Astrocyte (in vitro differentiated cells and primary cell): ENCODE measurements around the gene ZNF23. TPM values are rescaled to one million over a fixed set of nuclear protein-coding genes. Genes with fewer than 3 reads are reported as not detected.

ENCODE experiments used
- DNase-seq: peaks from one replicate; pipeline ENCODE4 v3.0.0-alpha.2; 2010; ENCODE audit warnings: low read depth
- FAIRE-seq: peaks from 2 replicates; lab custom pipeline; 2011; peaks lifted over from hg19 to GRCh38; lab: Jason Lieb, UNC
- H2AFZ ChIP-seq: 2 replicates; pipeline ENCODE4 v1.6.0; 2012; ENCODE audit warnings: low read depth, low read length, inconsistent platforms
- H3K27ac ChIP-seq: 2 replicates; pipeline ENCODE4 v1.5.1; 2011; ENCODE audit warnings: low read depth, low read length, inconsistent platforms
- H3K27me3 ChIP-seq: 2 replicates; pipeline ENCODE4 v1.6.0; 2011; ENCODE audit warnings: low read length, inconsistent platforms; ENCODE audit not compliant: insufficient read depth
- H3K36me3 ChIP-seq: 2 replicates; pipeline ENCODE4 v1.5.1; 2011; ENCODE audit warnings: low read length, inconsistent platforms; ENCODE audit not compliant: insufficient read depth
- H3K4me1 ChIP-seq: 2 replicates; pipeline ENCODE4 v1.5.1; 2011; ENCODE audit warnings: low read length, inconsistent platforms; ENCODE audit not compliant: insufficient read depth
- H3K4me2 ChIP-seq: 2 replicates; pipeline ENCODE4 v1.6.0; 2012; ENCODE audit warnings: low read length, inconsistent platforms
- H3K4me3 ChIP-seq: 2 replicates; pipeline ENCODE4 v1.5.1; 2011; ENCODE audit warnings: low read depth, mild to moderate bottlenecking, low read length, inconsistent platforms; ENCODE audit not compliant: insufficient read depth
- H3K79me2 ChIP-seq: 2 replicates; pipeline ENCODE4 v1.6.0; 2012; ENCODE audit warnings: mild to moderate bottlenecking, low read length, inconsistent platforms; ENCODE audit not compliant: insufficient read depth
- H3K9ac ChIP-seq: 2 replicates; pipeline ENCODE4 v1.6.0; 2012; ENCODE audit warnings: mild to moderate bottlenecking, low read length, inconsistent platforms
- H3K9me3 ChIP-seq: 2 replicates; pipeline ENCODE4 v1.5.1; 2012; ENCODE audit warnings: low read depth, mild to moderate bottlenecking, low read length, inconsistent platforms; ENCODE audit not compliant: insufficient read depth
- H4K20me1 ChIP-seq: 2 replicates; pipeline ENCODE4 v1.6.0; 2012; ENCODE audit warnings: low read length, inconsistent platforms; ENCODE audit not compliant: insufficient read depth
- H3K27ac Mint-ChIP-seq: one replicate; pipeline ENCODE4 v1.8.0; 2021; ENCODE audit warnings: mild to moderate bottlenecking, mixed read lengths; ENCODE audit not compliant: unreplicated experiment
- H3K27me3 Mint-ChIP-seq: one replicate; pipeline ENCODE4 v1.8.0; 2021; ENCODE audit warnings: low read depth, mixed read lengths; ENCODE audit not compliant: unreplicated experiment
- H3K36me3 Mint-ChIP-seq: one replicate; pipeline ENCODE4 v1.8.0; 2021; ENCODE audit warnings: low read depth, mixed read lengths; ENCODE audit not compliant: unreplicated experiment
- H3K4me1 Mint-ChIP-seq: one replicate; pipeline ENCODE4 v1.8.0; 2021; ENCODE audit warnings: low read depth, mixed read lengths; ENCODE audit not compliant: unreplicated experiment
- H3K4me3 Mint-ChIP-seq: one replicate; pipeline ENCODE4 v1.8.0; 2021; ENCODE audit warnings: mild to moderate bottlenecking, moderate library complexity, mixed read lengths; ENCODE audit not compliant: unreplicated experiment
- H3K9me3 Mint-ChIP-seq: one replicate; pipeline ENCODE4 v1.8.0; 2021; ENCODE audit warnings: mild to moderate bottlenecking, mixed read lengths; ENCODE audit not compliant: unreplicated experiment
- CTCF ChIP-seq: IDR thresholded peaks from 2 replicates; pipeline ENCODE4 v1.5.1; 2011; ENCODE audit warnings: low read depth, mild to moderate bottlenecking, inconsistent platforms, low read length, moderate library complexity; ENCODE audit not compliant: insufficient read depth
- EZH2 ChIP-seq: IDR thresholded peaks from 2 replicates; pipeline ENCODE4 v1.6.1; 2012; ENCODE audit warnings: mild to moderate bottlenecking, low read length, inconsistent platforms; ENCODE audit not compliant: insufficient read depth
- total RNA-seq: library from RNA; stranded (reverse); gene quantifications from 2 replicates; pipeline ENCODE4 v1.2.1, GENCODE V29; 2021

Gene ZNF23
- total RNA-seq, 1 donor from 2014 or later = 12.4 TPM

GRCh38 chr16:71406316-71406715 lies 55.7 kb downstream of the ZNF23 start:
- H3K4me1 Mint-ChIP-seq = no peaks in the 10 kb centered on the region
- H3K27ac Mint-ChIP-seq = no peak overlapping the region
- H3K36me3 Mint-ChIP-seq = peaks cover 3% of the 10 kb centered on the region
- H3K4me3 Mint-ChIP-seq = no peak overlapping the region
- H3K9me3 ChIP-seq = peaks cover 3% of the 10 kb centered on the region
- no peak for FAIRE-seq
- H3K27me3 Mint-ChIP-seq = peaks cover 42% of the 10 kb centered on the region
- no peak overlapping the region for H3K9ac ChIP-seq
- no peak for DNase-seq
- H3K4me3 ChIP-seq = no peak overlapping the region
- H3K27me3 ChIP-seq = peaks cover 4% of the 10 kb centered on the region
- TF ChIP-seq CTCF (no peak), EZH2 (no peak)
- peaks cover 12% of the 10 kb centered on the region for H3K9me3 Mint-ChIP-seq
- H2AFZ ChIP-seq = no peak overlapping the region
- no peak overlapping the region for H3K4me2 ChIP-seq
- no peak overlapping the region for H3K27ac ChIP-seq
- no peaks in the 10 kb centered on the region for H3K36me3 ChIP-seq
- no peaks in the 10 kb centered on the region for H3K79me2 ChIP-seq
- no peaks in the 10 kb centered on the region for H3K4me1 ChIP-seq
- no peaks in the 10 kb centered on the region for H4K20me1 ChIP-seq

DNA sequence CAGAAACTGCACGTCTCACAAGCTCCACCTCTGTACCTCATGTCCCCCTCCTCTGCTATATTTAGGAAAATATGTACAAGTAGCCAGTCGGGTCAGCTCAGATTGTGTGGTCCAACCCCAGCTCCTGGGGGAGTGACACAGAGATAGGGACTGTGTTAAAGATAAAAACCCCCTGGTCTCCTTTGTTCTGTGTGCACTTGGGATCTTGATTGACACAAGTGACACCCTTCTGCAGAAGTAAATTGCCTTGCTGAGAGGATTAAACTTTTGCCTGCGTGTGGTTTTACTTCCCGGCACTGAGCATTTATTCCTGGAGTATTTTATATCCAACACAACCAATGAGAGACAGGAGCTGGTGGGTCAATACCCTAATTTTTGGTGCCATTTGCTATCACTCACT lies 57.7 kb downstream of the ZNF23 start:
- no peaks in the 10 kb centered on the region for H3K79me2 ChIP-seq
- H4K20me1 ChIP-seq = no peaks in the 10 kb centered on the region
- H2AFZ ChIP-seq = no peak overlapping the region
- no peak for DNase-seq
- H3K27ac Mint-ChIP-seq = no peak overlapping the region
- no peaks in the 10 kb centered on the region for H3K27me3 ChIP-seq
- no peak overlapping the region for H3K4me3 ChIP-seq
- TF ChIP-seq EZH2 (no peak), CTCF (no peak)
- H3K9ac ChIP-seq = no peak overlapping the region
- no peak overlapping the region for H3K27ac ChIP-seq
- no peaks in the 10 kb centered on the region for H3K4me1 Mint-ChIP-seq
- peaks cover 12% of the 10 kb centered on the region for H3K9me3 Mint-ChIP-seq
- no peaks in the 10 kb centered on the region for H3K4me1 ChIP-seq
- H3K9me3 ChIP-seq = peaks cover 3% of the 10 kb centered on the region
- no peak overlapping the region for H3K4me2 ChIP-seq
- peaks cover 3% of the 10 kb centered on the region for H3K36me3 Mint-ChIP-seq
- H3K4me3 Mint-ChIP-seq = no peak overlapping the region
- FAIRE-seq = no peak
- H3K36me3 ChIP-seq = no peaks in the 10 kb centered on the region
- H3K27me3 Mint-ChIP-seq = peaks cover 32% of the 10 kb centered on the region

- H3K27me3 ChIP-seq = no peaks in the 10 kb centered on the region
Observed at GRCh38 chr16:71402674-71403073, 59.4 kb downstream of the ZNF23 start.

More at GRCh38 chr16:71402674-71403073, 59.4 kb downstream of the ZNF23 start:
- DNase-seq = no peak
- H3K36me3 ChIP-seq = no peaks in the 10 kb centered on the region
- Mint-ChIP-seq H3K4me3 (no peak overlapping the region), H3K36me3 (peaks cover 3% of the 10 kb centered on the region), H3K27ac (no peak overlapping the region), H3K27me3 (peaks cover 25% of the 10 kb centered on the region), H3K4me1 (no peaks in the 10 kb centered on the region), H3K9me3 (peaks cover 12% of the 10 kb centered on the region)
- TF ChIP-seq EZH2 (no peak), CTCF (no peak)
- no peaks in the 10 kb centered on the region for H3K79me2 ChIP-seq
- H4K20me1 ChIP-seq = no peaks in the 10 kb centered on the region
- no peak overlapping the region for H3K4me3 ChIP-seq
- H2AFZ ChIP-seq = no peak overlapping the region
- no peak overlapping the region for H3K4me2 ChIP-seq
- FAIRE-seq = no peak
- H3K9ac ChIP-seq = no peak overlapping the region
- peaks cover 3% of the 10 kb centered on the region for H3K9me3 ChIP-seq
- no peak overlapping the region for H3K27ac ChIP-seq
- H3K4me1 ChIP-seq = no peaks in the 10 kb centered on the region
